OCI-LY1 (cell line): ENCODE measurements around the gene NTRK3.

ENCODE experiments used
- CTCF ChIP-seq: fragments of 200-600 bp; sonication (generic), shearing (Covaris generic); IDR thresholded peaks from 2 replicates; pipeline ENCODE4 v1.5.1; 2017; ENCODE audit warnings: mild to moderate bottlenecking, antibody characterized with exemption, low read length, moderate library complexity, mixed read lengths
- EZH2 ChIP-seq: fragments of 200-600 bp; sonication (generic), shearing (Covaris generic); IDR thresholded peaks from 2 replicates; pipeline ENCODE4 v1.8.0; 2017; ENCODE audit warnings: borderline replicate concordance, mixed run types, mild to moderate bottlenecking, antibody characterized with exemption, low read length, moderate library complexity, mixed read lengths

- TF ChIP-seq CTCF (no peak), EZH2 (no peak)
Measured at GRCh38 chr15:88208396-88208795, 48.1 kb downstream of the NTRK3 start.
